ENCODE measurements around the gene ZFC3H1. TPM values are rescaled to one million over a fixed set of nuclear protein-coding genes. Genes with fewer than 3 reads are reported as not detected.
A peak's percentile ranks its signal among the peaks of the same experiment; 100 is the strongest.

The ZFC3H1 gene
- total and polyA plus RNA-seq, 2 of the 13 experiments (the other 11 are each of a cell fraction or from before 2014, with no cell fraction given): 17.1 to 38.3 TPM

DNA sequence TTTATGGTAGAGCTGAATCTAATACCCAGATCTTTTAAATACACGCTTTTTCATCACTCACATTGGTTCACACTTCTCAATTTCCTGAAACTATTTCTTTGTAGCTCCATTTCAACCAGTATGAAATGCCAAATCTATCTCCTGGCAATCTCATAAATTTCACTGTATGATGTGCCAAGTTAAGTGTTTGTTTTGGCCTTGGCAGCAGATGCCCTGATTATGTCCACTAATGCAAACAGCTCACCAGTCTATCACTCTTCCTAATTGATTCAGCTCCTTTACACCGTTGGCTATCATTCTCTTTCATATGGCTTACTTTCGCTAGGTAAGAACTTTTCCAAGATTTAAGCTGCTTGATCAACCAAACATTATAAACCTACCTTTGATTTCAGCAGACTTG lies 58.6 kb downstream of the ZFC3H1 start:
- no peak for DNase-seq (ENCODE audit: low spot score)
- CTCF ChIA-PET (ENCODE audit: low intra/inter-chr PET ratio, low total read pairs): no interaction called here

GRCh38 chr12:71602761-71603577 lies 60.7 kb downstream of the ZFC3H1 start:
- Histone ChIP-seq H3K4me3 (replicated peaks in 1 of 3; ENCODE audit: insufficient read depth in 1 of 3, low read depth in 2 of 3, low read length in 3 of 3) (no peak overlapping the region), H3K36me3 (replicated peaks in 1 of 2; ENCODE audit: control insufficient read depth in 1 of 2, insufficient read depth in 2 of 2, low read length in 2 of 2) (peaks cover 0 to 3% of the 10 kb centered on the region in 2 experiments; a peak in 1 of 5 replicates), H3K9ac (ENCODE audit: insufficient read depth, low read depth, low read length) (no peak overlapping the region), H2AFZ (ENCODE audit: low read length) (no peak overlapping the region), H3K79me2 (ENCODE audit: insufficient read depth, low read length) (no peaks in the 10 kb centered on the region), H3K9me3 (ENCODE audit: low read length) (no peaks in the 10 kb centered on the region), H4K20me1 (ENCODE audit: insufficient read depth, low read length) (no peaks in the 10 kb centered on the region), H3K27ac (ENCODE audit: extremely low read length, insufficient read depth, low read length) (no peak overlapping the region), H3K4me1 (ENCODE audit: insufficient read depth, low read length) (no peaks in the 10 kb centered on the region), H3K27me3 (ENCODE audit: control insufficient read depth in 1 of 2, insufficient read depth in 2 of 2, low read length in 2 of 2) (no peaks in the 10 kb centered on the region), H3K4me2 (ENCODE audit: low read depth, low read length) (no peak overlapping the region)
- no peak for FAIRE-seq
- in situ Hi-C loops (cut with HindIII; ENCODE audit: extremely low pct_ligation_motif_present, low pct_unique_long_range_greater_than_20kb) (no loop called here), intact Hi-C loops (cut with micrococcal nuclease; ENCODE audit: unreplicated experiment) (no loop called here)
- DNase-seq (ENCODE audit: low spot score): no peak
- peak; percentile 28 for ATAC-seq
- WGBS (ENCODE audit: low lambda C conversion rate): 70% methylated on average over 10 of the region's 10 CpGs
- ChIA-PET POLR2A (no interaction called here), CTCF (ENCODE audit: low intra/inter-chr PET ratio, low total read pairs) (no interaction called here)
- BruUV-seq (replicated peaks): no TSS peak
- TF ChIP-seq GMEB2 (CRISPR knock-in tag; IDR thresholded peaks at IDR 0.05; ENCODE audit: low read depth) (no peak), POLR2G (IDR thresholded peaks at IDR 0.05; ENCODE audit: low read depth, low read length) (0 out of 2 replicates have a peak, but pooled peaks have one; percentile 52), NCOR1 (IDR thresholded peaks at IDR 0.05; ENCODE audit: borderline replicate concordance, low read length) (no peak), ZBED4 (CRISPR knock-in tag; IDR thresholded peaks at IDR 0.05; ENCODE audit: borderline replicate concordance) (no peak)
- TF ChIP-seq, protein P1, sequence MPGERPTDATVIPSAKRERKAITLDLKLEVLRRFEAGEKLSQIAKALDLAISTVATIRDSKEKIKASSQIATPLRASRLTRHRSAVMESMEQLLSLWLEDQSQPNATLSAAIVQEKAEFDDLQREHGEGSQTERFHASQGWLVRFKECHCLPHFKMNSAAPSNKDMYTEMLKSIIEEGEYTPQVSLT (CRISPR knock-in tag; IDR thresholded peaks at IDR 0.05; ENCODE audit: borderline replicate concordance, low read depth): no peak

More for the DNA sequence above, 58.6 kb downstream of the ZFC3H1 start:
- no peaks in the 10 kb centered on the region for H3K9me3 ChIP-seq (ENCODE audit: low read length)
- intact Hi-C loops (cut with micrococcal nuclease; ENCODE audit: unreplicated experiment) (no loop called here), in situ Hi-C loops (cut with HindIII; ENCODE audit: extremely low pct_ligation_motif_present, low pct_unique_long_range_greater_than_20kb) (no loop called here)
- H3K27me3 ChIP-seq (ENCODE audit: control insufficient read depth in 1 of 2, insufficient read depth in 2 of 2, low read length in 2 of 2): no peaks in the 10 kb centered on the region
- POLR2A ChIA-PET: no interaction called here
- no peaks in the 10 kb centered on the region for H4K20me1 ChIP-seq (ENCODE audit: insufficient read depth, low read length)
- H3K4me3 ChIP-seq (replicated peaks in 1 of 3; ENCODE audit: insufficient read depth in 1 of 3, low read depth in 2 of 3, low read length in 3 of 3): no peak overlapping the region
- FAIRE-seq (no peak), ATAC-seq (no peak)
- no peaks in the 10 kb centered on the region for H3K4me1 ChIP-seq (ENCODE audit: insufficient read depth, low read length)
- WGBS (ENCODE audit: low lambda C conversion rate): 87% methylated on average over 3 of the region's 3 CpGs
- H3K4me2 ChIP-seq (ENCODE audit: low read depth, low read length): no peak overlapping the region
- BruUV-seq (replicated peaks): no TSS peak
- TF ChIP-seq RBM22 (optimal IDR thresholded peaks at IDR 0.05; ENCODE audit: low read length) (peak; percentile 27), EZH2 (conservative IDR thresholded peaks at IDR 0.05; ENCODE audit: low read depth, low read length) (no peak), ZNF17 (CRISPR knock-in tag; IDR thresholded peaks at IDR 0.05) (no peak), AGO2 (optimal IDR thresholded peaks at IDR 0.05; ENCODE audit: low read depth, low read length) (peak; percentile 12), ZBTB38 (CRISPR knock-in tag; IDR thresholded peaks at IDR 0.05) (no peak)
- TF ChIP-seq, protein P2, sequence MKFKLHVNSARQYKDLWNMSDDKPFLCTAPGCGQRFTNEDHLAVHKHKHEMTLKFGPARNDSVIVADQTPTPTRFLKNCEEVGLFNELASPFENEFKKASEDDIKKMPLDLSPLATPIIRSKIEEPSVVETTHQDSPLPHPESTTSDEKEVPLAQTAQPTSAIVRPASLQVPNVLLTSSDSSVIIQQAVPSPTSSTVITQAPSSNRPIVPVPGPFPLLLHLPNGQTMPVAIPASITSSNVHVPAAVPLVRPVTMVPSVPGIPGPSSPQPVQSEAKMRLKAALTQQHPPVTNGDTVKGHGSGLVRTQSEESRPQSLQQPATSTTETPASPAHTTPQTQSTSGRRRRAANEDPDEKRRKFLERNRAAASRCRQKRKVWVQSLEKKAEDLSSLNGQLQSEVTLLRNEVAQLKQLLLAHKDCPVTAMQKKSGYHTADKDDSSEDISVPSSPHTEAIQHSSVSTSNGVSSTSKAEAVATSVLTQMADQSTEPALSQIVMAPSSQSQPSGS (CRISPR knock-in tag; IDR thresholded peaks at IDR 0.05): no peak
- H3K9ac ChIP-seq (ENCODE audit: insufficient read depth, low read depth, low read length): no peak overlapping the region
- H3K79me2 ChIP-seq (ENCODE audit: insufficient read depth, low read length): no peaks in the 10 kb centered on the region
- peaks cover 0 to 15% of the 10 kb centered on the region in 2 experiments; a peak in 3 of 5 replicates for H3K36me3 ChIP-seq (replicated peaks in 1 of 2; ENCODE audit: control insufficient read depth in 1 of 2, insufficient read depth in 2 of 2, low read length in 2 of 2)
- no peak overlapping the region for H3K27ac ChIP-seq (ENCODE audit: extremely low read length, insufficient read depth, low read length)
- H2AFZ ChIP-seq (ENCODE audit: low read length): no peak overlapping the region

Measured in HepG2 (cell line).